Stimulated activated naive CD8-positive, alpha-beta T cell treated with anti-CD3 and anti-CD28 coated beads, Interleukin-15, Interleukin-2, amounts not matched to agents 100 U/mL and 50 U/mL, for 24 hours (primary cell): Measurements from ENCODE around the gene HLCS.

Experiments
- ATAC-seq: fragments of 150-1000 bp; cut with Tn5 transposase; one replicate; pipeline ENCODE4 v1.10.0; 2021
- DNase-seq: peaks from one replicate; pipeline ENCODE4 v3.0.0; 2021

HLCS gene

DNA sequence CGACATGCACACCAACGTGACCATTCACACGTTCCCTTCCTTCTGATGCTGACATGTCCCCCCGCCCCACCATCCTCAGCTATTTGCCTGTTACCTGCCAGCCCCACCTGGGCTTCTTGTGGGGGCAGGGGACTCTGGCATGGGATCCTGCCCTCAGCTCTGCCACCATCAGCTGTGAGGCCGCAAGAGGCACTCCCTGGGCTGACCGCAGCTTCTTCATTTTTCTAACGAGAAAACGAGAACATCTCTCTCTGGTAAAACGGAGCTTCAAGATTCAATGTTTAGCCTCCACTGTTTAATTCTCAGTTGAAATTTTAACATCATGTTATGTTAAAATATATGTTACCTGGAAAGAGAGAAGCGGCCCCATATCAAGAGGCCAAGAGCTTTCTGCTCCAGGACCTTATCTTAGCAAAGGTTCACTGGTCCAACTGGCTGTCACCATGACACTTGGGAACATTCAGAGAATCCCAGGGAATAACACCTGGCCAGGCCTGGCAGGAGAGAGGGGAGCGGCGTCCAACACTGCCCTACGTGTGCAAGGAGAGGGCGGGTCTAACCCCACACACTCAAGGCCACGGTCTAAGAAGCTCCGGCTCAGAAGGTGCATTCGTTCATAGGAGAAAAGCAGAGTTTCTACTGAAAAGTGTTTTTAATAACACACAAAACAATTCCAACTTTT, 51.3 kb downstream of the HLCS start:
- no peak for ATAC-seq
- no peak for DNase-seq

DNA sequence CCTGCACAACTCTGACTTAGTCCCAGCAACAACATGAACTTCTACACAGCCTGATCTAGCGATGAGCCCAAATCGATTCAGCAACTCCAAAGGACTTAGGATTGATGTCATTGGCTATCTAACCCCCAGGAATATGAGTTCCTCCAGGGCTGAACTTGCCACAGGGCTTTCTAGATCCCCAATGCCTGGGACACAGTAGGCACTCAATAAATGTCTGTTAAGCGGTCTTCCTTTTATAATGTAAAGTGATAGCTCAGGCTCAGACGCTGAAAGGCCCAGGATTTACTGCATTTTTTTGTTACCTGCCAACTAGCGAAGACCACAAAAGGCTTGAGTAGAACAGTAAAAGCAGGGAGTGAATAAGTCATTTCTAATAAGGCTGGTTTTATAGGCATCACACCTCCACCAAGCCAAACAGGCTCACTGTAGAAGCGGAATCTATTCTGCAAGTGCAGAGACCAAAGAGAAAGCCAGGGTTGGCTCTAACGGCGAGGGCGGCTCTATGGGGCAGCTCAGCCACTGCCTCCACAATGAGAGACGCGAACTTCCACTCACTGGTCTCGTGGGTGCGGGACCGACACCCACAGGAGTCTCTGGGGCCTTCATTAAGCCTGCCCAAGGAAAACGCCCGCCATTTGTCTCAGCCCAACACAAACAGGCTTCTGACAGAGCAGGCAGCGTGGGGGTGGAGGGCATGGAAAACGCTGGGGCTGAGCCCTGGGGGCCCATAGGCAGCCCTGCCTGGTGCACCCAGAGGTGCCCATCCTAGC, 52.0 kb downstream of the HLCS start:
- DNase-seq = no peak
- no peak for ATAC-seq

DNA sequence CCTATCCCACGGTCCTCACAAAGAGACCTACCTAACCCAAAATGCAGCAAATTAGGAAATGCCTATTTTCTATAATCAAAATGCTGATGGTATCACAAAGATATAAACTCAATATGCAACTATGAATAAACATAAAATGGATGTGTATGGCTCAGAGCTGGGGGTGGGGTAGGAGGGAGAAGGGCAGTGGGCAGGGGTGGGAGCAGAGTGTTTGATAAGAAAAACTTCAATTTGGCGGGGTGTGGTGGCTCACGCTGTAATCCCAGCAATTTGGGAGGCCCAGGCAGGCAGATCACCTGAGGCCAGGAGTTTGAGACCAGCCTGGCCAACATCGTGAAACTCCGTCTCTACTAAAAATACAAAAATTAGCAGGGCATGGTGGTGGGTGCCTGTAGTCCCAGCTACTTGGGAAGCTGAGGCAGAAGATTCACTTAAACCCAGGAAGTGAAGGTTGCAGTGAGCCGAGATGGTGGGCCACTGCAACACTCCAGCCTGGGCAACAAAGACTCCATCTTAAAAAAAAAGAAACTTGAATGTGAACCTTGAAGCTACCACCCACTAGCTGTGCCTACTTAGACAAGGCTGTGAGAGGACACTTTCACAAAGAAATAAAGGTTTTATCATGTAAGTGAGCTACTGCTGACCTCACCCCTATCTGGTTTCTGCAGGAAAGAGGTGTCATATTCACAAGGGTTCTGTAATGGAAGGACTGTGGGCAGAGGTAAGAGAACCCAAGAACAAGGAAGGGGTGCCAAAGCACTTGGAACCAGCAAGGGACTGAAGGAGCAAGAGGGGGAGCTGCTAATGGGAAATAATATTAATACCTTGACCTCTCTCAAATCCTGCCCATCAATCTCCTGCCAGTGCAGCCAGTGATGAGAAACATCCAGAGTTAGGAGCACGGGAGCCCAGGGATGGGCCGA, 53.0 kb downstream of the HLCS start:
- DNase-seq (no peak), ATAC-seq (no peak)

DNA sequence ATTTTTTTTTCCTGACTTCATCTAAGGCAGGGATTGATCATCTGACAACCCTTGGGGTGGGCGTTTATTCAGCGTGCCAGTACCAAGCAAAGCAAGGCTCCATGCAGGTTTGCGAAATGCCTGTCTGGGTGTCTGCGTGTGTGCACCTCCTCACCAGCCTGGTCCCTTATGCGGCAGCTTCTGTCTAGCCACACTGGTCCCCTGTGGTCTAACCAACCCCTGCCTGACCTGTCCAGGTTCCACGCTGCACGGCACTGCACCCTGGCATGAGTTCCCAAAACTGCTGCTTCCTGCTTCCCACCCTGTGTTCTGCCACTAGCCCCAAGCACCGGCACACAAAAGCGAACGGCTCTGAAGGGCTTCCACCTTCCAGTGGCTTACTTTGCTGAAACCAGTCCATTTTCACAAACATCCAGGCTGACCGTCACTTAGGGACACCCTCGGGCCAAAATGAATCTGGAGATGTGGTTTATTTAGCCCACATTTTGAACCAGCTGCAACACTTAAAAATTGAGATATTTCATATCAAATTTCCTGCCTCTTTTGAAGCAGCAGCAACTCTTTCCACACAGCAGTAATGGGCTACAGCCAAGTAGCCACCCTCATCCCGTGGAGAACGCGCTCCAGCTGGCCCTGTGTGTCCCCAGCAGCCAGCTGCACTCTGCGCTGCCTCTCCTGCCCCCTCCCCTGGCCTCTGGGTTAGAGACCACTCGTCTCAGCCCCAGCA, 55.7 kb downstream of the HLCS start:
- DNase-seq (no peak), ATAC-seq (no peak)

DNA sequence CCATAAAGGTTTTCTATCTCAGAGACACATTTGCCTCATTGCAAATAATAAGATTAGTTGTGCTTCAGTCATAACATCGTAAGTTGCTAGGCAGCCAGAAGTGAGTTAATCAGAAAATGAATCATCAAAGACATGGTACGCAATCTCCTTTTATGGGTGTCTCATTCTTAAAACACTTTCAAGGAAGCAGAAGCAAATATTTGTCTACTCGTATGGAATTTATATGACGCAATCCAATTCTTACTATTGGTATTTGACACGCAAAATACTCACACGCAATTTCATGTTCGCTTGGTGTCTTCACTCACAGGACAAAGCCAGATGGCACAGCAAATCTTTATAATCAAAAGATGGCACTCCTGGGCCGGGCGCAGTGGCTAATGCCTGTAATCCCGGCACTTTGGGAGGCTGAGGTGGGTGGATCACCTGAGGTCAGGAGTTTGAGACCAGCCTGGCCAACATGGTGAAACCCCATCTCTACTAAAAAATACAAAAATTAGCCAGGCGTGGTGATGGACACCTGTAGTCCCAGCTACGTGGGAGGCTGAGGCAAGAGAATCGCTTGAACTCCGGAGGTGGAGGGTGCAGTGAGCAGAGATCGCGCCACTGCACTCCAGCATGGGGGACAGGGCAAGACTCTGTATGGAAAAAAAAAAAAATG, 56.4 kb downstream of the HLCS start:
- ATAC-seq (peak; percentile 36), DNase-seq (no peak)

DNA sequence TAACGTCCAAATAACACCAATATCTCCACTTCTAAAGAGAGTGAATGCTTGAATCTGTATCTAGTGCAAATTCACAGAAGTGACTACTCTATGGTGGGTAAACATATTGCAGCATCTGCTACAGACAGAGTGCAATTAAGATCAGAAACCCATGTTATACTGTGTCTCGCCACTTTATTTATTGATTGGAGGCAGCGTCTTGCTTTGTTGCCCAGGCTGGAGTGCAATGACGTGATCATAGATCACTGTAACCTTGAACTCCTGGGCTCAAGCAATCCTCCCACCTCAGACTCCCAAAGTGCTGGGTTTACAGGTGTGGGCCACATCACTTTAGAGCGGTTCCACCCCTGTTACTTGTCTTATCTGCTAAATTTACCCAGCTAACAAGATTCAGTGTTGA, 57.0 kb downstream of the HLCS start:
- no peak for DNase-seq
- no peak for ATAC-seq

DNA sequence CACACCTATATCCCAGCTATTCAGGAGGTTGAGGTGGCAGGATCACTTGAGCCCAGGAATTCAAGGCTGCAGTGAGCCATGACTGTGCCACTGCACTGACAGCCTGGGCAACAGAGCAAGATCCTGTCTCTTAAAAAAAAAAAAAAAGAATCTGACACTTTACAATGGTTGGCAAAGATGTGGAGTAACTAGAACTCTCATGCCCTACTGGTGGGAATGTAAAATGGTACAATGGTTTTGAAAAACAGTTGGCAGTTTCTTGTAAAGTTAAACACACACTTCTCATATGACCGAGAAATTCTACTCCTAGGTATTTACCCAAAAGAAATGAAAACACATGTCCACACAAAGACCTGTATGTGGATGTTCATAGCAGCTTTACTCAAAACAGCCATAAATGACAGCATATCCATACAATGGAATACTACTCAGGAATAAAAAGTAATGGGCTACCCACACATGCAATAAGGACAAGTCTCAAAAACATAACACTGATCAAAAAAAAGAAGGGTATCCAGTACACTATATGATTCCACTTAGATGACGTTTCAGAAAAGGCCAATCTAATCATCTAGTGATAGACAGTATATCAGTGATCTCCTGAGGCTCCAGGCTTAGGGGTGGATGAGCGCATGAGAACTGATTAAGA, 58.1 kb downstream of the HLCS start:
- ATAC-seq = no peak

DNA sequence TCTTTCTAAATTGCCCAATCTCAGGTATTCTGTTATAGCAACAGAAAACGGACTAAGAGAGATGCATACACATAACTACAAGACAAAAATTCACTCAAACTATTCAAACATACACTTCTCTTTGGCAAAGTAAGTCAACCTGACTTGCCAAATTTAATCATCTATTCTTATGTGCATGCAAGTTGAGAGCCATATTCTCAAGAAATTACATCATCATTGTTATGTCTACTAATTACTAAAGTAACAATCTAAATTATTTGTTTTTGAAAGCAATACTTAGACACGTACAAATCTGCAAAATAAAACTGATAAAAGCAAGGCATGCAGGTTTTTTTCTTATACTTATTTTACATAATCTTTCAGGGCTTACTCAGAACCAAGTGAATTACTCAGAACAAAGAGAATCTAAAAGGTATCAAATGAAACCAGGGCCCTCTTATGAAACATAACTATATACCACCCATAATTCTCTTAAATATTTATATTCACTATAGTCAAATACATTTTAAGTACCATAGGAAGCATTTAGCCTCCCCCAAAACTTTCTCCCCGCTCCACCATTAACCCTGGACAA, 62.3 kb downstream of the HLCS start:
- ATAC-seq (no peak), DNase-seq (no peak)

More for the DNA sequence above, 58.1 kb downstream of the HLCS start:
- DNase-seq = no peak

DNA sequence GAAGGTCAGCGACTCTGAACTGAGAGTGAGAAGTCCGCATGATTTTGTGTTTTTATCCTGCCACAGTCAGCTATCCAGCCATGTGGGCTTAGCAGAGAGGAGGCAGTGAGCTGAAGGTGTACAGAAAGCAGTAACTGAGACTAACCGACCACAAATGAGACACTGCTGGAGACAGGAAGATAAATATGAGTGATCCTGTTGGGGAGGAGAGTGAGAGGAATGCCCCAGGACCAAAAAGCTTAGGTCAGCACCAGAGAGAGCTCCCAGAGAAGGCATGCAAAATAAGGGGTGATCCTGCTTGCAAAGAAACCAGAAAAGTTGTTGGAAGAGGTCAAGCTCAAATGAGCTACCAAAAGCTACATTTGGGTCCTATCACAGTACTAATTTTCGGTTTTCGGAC, 63.7 kb downstream of the HLCS start:
- peak; percentile 36 for ATAC-seq
- no peak for DNase-seq

DNA sequence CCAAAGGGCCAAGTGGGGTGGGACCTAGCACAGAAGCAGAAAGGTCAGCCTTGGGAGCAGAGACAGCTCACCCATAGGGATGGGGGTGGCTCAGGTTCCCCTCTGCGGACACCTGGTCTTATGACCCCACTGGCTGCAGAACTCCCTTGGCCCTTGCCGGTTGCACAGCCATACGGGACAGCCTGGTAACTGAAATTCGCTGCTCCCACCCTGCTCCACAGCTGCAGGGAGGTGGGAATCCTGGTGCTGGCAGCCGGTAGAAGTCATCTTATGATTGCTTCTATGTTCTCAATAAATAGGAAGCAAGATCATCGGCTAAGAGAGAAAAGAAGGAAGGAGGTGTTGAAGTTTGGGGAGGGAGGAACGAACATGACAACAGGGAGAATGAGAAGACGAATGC, 64.1 kb downstream of the HLCS start:
- DNase-seq (no peak), ATAC-seq (no peak)

DNA sequence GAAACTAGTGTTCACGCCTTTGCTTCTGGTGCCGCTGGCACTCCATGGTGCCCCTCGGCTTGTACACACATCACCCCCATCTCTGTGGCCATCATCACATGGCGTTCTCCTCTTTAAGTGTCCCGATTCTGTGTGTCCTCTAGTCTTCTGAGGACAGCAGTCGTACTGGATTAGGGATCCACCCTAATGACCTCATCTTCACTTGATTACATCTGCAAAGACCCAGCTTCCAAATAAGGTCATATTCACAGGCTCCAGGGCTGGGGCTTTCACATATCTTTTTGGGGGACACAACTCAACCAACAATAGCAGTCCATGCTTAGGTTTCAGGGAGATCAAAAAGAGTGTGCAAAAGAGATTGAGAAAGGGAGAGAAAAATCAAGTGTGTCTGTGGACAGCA, 64.9 kb downstream of the HLCS start:
- no peak for DNase-seq
- ATAC-seq = no peak

DNA sequence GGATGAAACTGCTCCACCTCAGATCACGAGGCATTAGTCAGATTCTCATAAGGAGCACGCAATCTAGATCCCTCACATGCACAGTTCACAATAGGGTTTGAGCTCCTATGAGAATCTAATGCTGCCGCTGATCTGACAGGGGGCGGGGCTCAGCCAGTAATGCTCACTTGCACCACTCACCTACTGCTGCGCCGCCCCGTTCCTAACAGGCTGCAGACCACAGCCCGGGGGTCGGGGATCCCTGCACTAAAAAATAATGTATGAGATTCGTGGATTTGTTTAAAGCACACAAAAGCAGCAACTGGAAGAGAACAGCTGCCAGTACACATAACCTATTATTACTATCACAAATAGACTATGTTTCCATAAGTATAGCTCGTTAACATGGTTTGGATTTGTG, 72.9 kb downstream of the HLCS start:
- no peak for ATAC-seq

DNA sequence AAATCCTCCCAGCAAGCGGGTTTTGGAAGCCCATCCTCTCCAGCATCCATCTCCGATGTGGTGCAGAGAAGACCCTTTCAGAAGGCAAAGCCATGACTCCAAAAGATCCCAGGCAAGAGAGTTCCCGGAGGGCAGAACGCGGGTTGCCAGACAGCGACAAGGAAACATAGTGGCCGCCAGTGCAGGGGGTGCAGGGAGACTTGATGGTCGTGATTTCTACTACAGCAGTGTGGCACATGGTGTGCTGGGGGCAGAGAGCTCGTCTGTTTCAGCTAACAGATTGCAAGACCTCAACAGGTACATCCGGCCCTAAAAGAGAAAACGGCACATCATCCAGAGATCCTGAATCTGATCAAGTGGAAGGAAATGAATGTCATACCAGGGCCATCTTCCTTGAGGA, 74.3 kb downstream of the HLCS start:
- DNase-seq (no peak), ATAC-seq (no peak)

More for the DNA sequence above, 72.9 kb downstream of the HLCS start:
- DNase-seq = no peak

DNA sequence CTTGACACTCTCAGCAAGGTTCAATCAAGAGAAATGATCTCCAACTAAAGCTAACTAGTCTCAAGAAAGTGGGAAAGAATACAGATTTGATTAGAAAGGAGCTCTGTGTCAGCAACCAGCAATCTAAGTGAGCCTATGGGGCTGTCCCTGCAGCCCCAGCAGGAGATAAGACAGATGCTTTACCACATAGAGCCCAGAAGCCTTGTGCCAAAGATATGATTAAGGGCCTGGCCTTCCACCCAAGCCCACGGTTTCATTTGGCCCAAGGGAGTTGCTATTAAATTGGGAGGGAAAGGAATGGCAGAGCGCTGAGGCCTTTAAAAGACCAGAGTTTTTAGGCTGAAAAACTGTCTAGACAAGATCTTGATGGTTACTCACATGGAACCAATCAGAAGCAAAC, 74.8 kb downstream of the HLCS start:
- ATAC-seq (no peak), DNase-seq (no peak)

DNA sequence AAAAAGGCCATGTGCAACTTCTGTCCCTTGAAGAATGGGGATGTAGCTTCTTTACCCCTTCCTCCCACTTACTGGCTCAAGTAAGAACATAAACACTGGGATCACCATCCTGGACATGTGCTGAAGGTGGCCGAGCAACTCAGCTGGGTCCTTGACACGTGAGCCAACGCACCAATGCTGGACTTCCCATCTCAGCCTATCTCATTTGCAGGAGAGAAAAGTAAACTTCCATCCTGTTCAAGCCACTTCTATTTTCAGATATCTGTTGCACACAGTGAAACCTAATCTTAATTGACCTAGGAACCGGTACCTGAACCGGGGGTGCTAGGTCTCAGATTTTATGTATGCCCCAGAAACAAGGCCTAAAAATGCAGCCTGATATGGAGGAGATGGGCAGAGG, 75.3 kb downstream of the HLCS start:
- DNase-seq (no peak), ATAC-seq (no peak)

DNA sequence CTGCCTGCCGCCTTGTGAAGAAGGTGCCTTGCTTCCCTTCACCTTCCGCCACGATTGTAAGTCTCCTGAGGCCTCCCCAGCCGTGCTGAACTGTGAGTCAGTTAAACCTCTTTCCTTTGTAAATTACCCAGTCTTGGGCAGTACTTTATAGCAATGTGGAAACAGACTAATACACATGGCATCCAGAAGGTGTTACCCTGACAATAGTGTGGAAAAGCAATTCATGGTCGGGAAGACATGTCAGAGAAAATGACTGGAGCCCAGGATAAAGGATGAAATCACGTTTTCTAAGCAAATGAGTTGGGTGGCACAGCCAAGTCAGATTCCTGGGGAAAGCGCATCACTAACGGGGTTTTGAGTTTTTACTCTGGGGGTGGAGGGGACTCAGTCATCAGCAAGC, 76.4 kb downstream of the HLCS start:
- DNase-seq = no peak
- no peak for ATAC-seq

DNA sequence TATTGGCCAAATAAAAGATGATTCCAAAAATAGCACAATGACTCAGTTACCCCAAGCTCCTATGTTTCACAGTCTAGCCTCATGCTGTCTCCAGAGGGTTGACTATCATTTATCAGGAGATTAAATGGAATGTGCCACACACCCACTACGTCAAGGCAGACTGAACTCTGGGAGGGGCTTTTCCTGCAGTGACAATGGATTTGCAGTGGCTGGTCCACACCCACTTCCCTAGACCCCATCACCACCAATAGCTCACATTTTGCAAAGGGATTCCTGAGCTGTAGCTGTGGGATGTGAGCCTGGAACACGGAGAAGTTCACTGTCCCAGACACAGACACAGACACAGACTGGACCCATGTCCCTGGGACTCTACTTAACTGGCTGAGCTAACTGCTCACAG, 77.1 kb downstream of the HLCS start:
- ATAC-seq (no peak), DNase-seq (no peak)

DNA sequence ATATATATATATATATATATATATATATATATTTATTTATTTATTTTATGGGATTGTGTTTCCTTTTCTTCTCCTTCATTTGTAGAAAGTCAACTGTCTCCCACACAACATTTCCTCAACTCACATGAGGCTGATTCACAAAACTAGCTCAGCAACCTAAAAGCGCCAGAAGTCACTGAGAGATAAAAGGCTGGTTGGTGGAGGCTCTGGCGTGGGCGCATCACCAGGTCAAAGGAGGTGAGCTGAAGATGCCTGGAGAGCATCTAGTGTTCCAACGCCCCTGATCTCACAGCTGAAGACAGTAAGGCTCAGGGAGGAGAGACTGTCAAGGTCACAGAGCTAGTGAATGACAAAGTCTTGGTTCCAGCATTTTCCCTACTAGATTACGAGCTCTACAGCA, 78.0 kb downstream of the HLCS start:
- no peak for ATAC-seq

DNA sequence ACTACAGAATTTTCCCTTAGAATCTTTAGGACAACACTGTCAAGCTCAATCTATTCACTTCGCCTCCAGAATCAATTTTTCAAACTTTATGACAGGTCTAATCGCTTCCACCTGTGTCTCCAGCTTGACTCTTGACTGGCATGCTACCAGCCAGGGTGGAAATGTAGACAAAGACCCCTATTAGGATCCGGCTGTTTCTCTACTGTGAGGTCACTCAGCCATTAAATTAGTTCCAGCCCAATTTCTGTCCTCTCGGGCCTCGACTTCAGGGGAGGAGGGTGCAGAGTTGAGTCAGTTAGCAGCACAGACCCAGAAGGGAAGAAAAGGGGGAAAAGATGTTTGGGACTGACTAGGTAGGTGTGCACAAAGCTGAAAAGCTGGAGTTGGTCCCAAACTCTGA, 78.5 kb downstream of the HLCS start:
- ATAC-seq (no peak), DNase-seq (no peak)

More for the DNA sequence above, 78.0 kb downstream of the HLCS start:
- DNase-seq = no peak

DNA sequence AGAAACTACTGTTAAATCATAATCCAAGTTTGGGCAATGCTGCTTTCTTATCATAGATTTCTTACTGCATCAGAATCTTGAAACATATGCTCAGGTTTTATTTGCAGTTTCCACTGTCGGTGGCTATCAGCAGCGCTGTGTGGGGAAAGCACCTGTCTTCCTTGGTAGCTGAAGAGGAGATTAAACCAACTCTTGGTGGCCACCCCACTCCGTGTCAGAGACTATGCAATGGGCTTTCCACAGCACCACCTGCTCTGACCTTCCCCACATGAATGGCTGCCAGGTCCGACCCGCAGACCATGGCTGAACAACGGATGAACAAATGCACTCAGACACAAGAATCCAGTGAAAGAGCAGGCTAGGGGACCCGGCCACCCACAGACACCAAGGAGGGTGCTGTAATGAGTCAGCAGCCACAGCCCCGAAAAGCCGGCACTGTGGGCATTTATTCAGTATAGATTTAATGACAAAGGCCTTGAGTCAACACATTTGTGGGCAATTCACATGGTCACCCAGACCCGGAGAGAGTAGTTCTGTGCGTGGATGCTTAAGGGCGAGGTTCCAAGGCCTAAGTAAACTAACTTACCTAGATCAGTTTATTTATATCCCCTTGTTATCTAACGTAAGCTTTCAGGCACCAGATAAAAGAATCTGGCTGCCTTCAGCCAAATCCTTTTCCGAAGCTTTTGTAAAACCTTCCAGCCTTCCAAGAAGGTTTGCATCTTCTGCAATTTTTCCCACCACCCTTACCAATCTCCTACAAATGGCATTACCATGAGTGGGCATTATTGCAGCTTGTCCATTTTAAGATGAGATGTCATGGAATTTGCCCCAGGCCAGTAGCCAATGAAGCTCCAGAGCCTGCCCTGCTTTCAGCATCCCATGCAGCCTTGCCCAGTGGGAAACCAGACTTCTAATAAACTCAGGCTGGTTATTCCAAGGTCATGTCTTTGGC, 82.7 kb downstream of the HLCS start:
- ATAC-seq (no peak), DNase-seq (no peak)
